Stomach (tissue), 9 donors: Measurements from ENCODE around the gene CA11. TPM values are rescaled to one million over a fixed set of nuclear protein-coding genes. Genes with fewer than 3 reads are reported as not detected.

Experiments used
- DNase-seq, 2 donors: peaks; one replicate each; pipeline versions ENCODE4 v3.0.0 to v3.0.0-alpha.2; 2013 to 2019
- H3K27ac ChIP-seq, 5 donors: fragments of 200-600 bp in 4 of 5; sonication (generic) in 4 of 5; one replicate each; pipeline ENCODE4 v1.5.1; 2013 to 2019; ENCODE audit warnings: mild to moderate bottlenecking in 1 of 5, moderate library complexity in 1 of 5
- H3K27me3 ChIP-seq, 3 donors: fragments of 200-600 bp; sonication (generic); one replicate each; pipeline ENCODE4 v1.5.1; 2017 to 2019; ENCODE audit warnings: mixed run types in 1 of 3
- H3K36me3 ChIP-seq, 4 donors: fragments of 200-600 bp; sonication (generic); 1 replicate in 3 of 4; 2 replicates in 1 of 4; pipeline ENCODE4 v1.5.1; 2016 to 2019
- H3K4me1 ChIP-seq, 4 donors: fragments of 200-600 bp; sonication (generic); one replicate each; pipeline ENCODE4 v1.5.1; 2016 to 2019
- H3K4me3 ChIP-seq, 4 donors: fragments of 200-600 bp; sonication (generic) in 3 of 4; one replicate each; pipeline ENCODE4 v1.5.1; 2016 to 2019; ENCODE audit warnings: mild to moderate bottlenecking in 1 of 4
- H3K9me3 ChIP-seq, 4 donors: fragments of 200-600 bp; sonication (generic); one replicate each; pipeline ENCODE4 v1.5.1; 2016 to 2019
- EP300 ChIP-seq: sonication (generic); formaldehyde crosslinking; IDR thresholded peaks from one replicate; pipeline ENCODE4 v1.6.1; 2017; ENCODE audit warnings: antibody characterized with exemption
- POLR2A ChIP-seq, 4 donors: fragments of 450-650 bp; IDR thresholded peaks; one replicate each; pipeline ENCODE4 v1.6.1; 2016; ENCODE audit warnings: antibody characterized with exemption in 4 of 4, control low read depth in 2 of 4, mild to moderate bottlenecking in 1 of 4, moderate library complexity in 1 of 4
- POLR2AphosphoS5 ChIP-seq, 3 donors: sonication (generic); formaldehyde crosslinking; IDR thresholded peaks; one replicate each; pipeline ENCODE4 v1.6.1; 2016; ENCODE audit warnings: antibody characterized with exemption in 3 of 3
- WGBS, 5 donors: extraction: QIAGEN DNeasy Blood & Tissue Kit in 3 of 5; methylation state at CpG; one replicate each; pipeline versions ENCODE4 v1.1.5 to v1.1.7; 2013 to 2018; 5-methylcytosine and 5-hydroxymethylcytosine counted together
- intact Hi-C: fragments of 100-400 bp; cut with DNase I; formaldehyde crosslinking; loops from one replicate; pipeline ENCODE4 v1.15.1; 2023; ENCODE audit warnings: low total_unique reads
- polyA plus RNA-seq, 3 donors: library from polyadenylated mRNA; stranded (reverse); fragments of 200-250 nt; gene quantifications; one replicate each; pipeline ENCODE4 v1.2.3, GENCODE V29; 2013
- total RNA-seq, 5 donors: library from RNA; depleted of rRNA; stranded (reverse); fragments of >200 nt; gene quantifications; one replicate each; pipeline versions ENCODE4 v1.1.0 to v1.2.3, GENCODE V29; 2014 to 2016
- TF ChIP-seq, protein P1 (sequence below), 7 experiments: fragments of 450-650 bp in 4 of 7; fragments of 200-600 bp in 3 of 7; sonication (generic) in 3 of 7; IDR thresholded peaks; one replicate each; pipeline ENCODE4 v1.5.1; 2016 to 2019; ENCODE audit warnings: antibody characterized with exemption in 7 of 7, control low read depth in 2 of 7, mild to moderate bottlenecking in 1 of 7
- donor health status: healthy with polysubstance abuse.
- donor health status: Bipolar disorder and iron deficiency.
- donor health status: healthy.

CA11 gene
- total and polyA plus RNA-seq, 8 donors: 1.8 to 33.0 (median 15.8) TPM; not detected in 1

GRCh38 chr19:48644355-48644754 is 1.6 kb downstream of the CA11 start:
- DNase-seq: peak in 1 of 2 donors; percentile 39
- 71 to 80% (median 76%) methylated on average over 4 of the region's 4 CpGs for WGBS, 5 donors
- Histone ChIP-seq H3K4me3 (peak overlapping the region; percentile 50 to 65 (median 57)), H3K9me3 (no peaks in the 10 kb centered on the region), H3K27me3 (no peaks in the 10 kb centered on the region), H3K36me3 (no peaks in the 10 kb centered on the region), H3K27ac (peak overlapping the region in 2 of 5 donors; percentile 93 to 95), H3K4me1 (peaks cover 19 to 44% (median 31%) of the 10 kb centered on the region in 4 donors)
- intact Hi-C loops: loop anchor here (10.0 kb wide), 1 partner anchor 100 kb away; the partner anchor contains the start of genes IZUMO1 and RASIP1
- TF ChIP-seq POLR2A (IDR thresholded peaks at IDR 0.05): no peak
- TF ChIP-seq, protein P1, sequence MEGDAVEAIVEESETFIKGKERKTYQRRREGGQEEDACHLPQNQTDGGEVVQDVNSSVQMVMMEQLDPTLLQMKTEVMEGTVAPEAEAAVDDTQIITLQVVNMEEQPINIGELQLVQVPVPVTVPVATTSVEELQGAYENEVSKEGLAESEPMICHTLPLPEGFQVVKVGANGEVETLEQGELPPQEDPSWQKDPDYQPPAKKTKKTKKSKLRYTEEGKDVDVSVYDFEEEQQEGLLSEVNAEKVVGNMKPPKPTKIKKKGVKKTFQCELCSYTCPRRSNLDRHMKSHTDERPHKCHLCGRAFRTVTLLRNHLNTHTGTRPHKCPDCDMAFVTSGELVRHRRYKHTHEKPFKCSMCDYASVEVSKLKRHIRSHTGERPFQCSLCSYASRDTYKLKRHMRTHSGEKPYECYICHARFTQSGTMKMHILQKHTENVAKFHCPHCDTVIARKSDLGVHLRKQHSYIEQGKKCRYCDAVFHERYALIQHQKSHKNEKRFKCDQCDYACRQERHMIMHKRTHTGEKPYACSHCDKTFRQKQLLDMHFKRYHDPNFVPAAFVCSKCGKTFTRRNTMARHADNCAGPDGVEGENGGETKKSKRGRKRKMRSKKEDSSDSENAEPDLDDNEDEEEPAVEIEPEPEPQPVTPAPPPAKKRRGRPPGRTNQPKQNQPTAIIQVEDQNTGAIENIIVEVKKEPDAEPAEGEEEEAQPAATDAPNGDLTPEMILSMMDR (IDR thresholded peaks at IDR 0.05): no peak
- TF ChIP-seq POLR2AphosphoS5 (IDR thresholded peaks at IDR 0.05): no peak
- no peak for TF ChIP-seq EP300

DNA sequence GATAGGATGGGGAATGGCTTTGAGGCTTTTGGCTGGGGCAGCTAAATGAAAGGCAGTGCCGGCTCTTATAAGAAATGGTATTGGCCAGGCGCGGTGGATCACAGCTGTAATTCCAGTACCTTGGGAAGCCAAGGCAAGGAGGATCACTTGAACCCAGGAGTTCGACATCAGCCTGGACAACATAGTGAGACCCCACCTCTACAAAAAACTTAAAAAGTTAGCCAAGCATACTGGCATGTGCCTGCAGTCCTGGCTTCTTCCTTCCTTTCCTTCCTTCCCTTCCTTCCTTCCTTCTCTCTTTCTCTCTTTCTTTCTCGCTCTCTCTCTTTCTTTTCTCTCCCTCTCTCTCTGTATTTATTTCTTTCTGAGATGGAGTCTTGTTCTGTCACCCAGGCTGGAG is 3.1 kb downstream of the CA11 start:
- no peaks in the 10 kb centered on the region for H3K9me3 ChIP-seq
- no peak overlapping the region for H3K4me3 ChIP-seq
- H3K4me1 ChIP-seq: peaks cover 26 to 55% (median 43%) of the 10 kb centered on the region in 4 donors
- no peaks in the 10 kb centered on the region for H3K36me3 ChIP-seq
- H3K27me3 ChIP-seq: no peaks in the 10 kb centered on the region
- intact Hi-C loops: loop anchor here (10.0 kb wide), 1 partner anchor 102 kb away; the partner anchor contains the start of genes IZUMO1 and RASIP1
- DNase-seq: no peak
- TF ChIP-seq POLR2A (IDR thresholded peaks at IDR 0.05) (no peak), POLR2AphosphoS5 (IDR thresholded peaks at IDR 0.05) (no peak), EP300 (no peak)
- TF ChIP-seq, protein P1 (IDR thresholded peaks at IDR 0.05): no peak
- 85 to 100% (median 89%) methylated on average over 5 of the region's 5 CpGs for WGBS, 5 donors
- no peak overlapping the region for H3K27ac ChIP-seq

DNA sequence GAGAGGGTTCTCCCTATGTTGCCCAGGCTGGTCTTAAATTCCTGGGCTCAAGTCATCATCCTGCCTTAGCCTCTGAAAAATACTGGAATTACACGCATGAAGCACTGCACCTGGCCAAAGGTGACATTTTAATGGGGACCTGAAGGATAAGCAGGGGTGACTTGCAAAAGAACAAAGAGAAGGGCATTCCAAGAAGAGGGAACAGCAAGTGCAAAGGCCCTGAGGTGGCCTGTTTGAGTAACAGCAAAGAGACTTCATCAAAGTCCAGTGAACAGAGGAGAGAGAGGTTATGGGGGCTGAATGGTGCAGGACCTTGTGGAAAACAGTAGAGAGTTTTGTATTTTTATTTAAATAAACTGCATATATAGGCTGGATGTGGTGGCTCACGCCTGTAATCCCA is 4.1 kb downstream of the CA11 start:
- Histone ChIP-seq H3K27me3 (no peaks in the 10 kb centered on the region), H3K36me3 (no peaks in the 10 kb centered on the region), H3K4me1 (peaks cover 27 to 58% (median 47%) of the 10 kb centered on the region in 4 donors), H3K27ac (no peak overlapping the region), H3K4me3 (no peak overlapping the region), H3K9me3 (no peaks in the 10 kb centered on the region)
- 94 to 97% (median 96%) methylated on average over 2 of the region's 2 CpGs for WGBS, 5 donors
- intact Hi-C loops: loop anchor here (10.0 kb wide), 1 partner anchor 103 kb away; the partner anchor contains the start of genes IZUMO1 and RASIP1
- no peak for DNase-seq
- TF ChIP-seq POLR2A (IDR thresholded peaks at IDR 0.05) (no peak), EP300 (no peak), POLR2AphosphoS5 (IDR thresholded peaks at IDR 0.05) (no peak)
- TF ChIP-seq, protein P1 (IDR thresholded peaks at IDR 0.05): no peak

DNA sequence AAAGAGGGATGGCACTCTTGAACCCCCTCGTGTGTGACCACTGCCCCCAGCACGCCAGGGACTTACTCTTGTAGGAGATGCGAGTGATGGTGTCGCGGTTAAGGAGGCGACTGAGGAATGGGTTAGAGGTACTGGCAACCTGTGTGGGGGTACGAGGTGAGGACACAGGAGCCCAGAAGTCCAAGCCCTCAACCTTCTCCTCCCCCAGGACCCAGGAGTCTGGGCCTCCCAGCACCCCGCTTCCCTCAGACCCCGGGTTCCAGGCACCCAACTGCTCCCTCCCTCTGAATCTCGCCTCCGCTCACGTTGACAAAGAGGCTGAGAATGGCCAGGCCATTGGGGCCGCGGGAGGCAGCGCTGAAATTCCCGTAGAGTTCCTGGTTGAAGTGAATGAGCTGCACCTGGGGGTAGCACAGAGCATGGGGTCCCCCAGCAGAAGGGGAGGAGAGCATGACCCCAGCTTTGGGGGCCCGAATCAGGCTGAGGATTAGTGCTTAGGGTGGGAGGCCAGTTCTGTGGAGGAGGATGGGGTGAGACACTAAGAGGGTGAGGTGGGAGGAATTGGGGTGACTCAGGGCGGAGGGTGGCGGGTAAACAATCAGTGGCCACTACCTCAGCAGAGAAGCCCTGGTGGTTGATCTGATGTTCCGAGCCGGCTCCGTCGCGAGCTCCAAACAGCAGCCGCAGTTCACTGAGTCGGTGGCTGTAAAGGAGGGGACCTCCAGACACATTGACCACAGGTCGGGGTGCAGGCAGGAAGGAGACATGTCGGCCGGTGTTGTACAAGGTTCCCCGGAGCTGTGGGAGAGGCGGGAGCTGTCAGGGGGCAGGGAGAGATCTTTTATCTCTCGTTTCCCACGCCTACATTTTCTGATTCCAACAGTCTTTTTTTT is 6.3 kb downstream of the CA11 start:
- no peak for TF ChIP-seq POLR2A (IDR thresholded peaks at IDR 0.05)
- no peak for TF ChIP-seq POLR2AphosphoS5 (IDR thresholded peaks at IDR 0.05)
- no peak for TF ChIP-seq EP300
- TF ChIP-seq, protein P1 (IDR thresholded peaks at IDR 0.05): no peak
- no peaks in the 10 kb centered on the region for H3K36me3 ChIP-seq
- no peaks in the 10 kb centered on the region for H3K9me3 ChIP-seq
- no peaks in the 10 kb centered on the region for H3K27me3 ChIP-seq
- intact Hi-C loops: loop anchor here (10.0 kb wide), 1 partner anchor 105 kb away; the partner anchor contains the start of genes IZUMO1 and RASIP1
- H3K27ac ChIP-seq: peak overlapping the region; percentile 21 to 98 (median 93)
- H3K4me3 ChIP-seq: peak overlapping the region in 1 of 4 donors; percentile 4
- H3K4me1 ChIP-seq: peaks cover 35 to 57% (median 47%) of the 10 kb centered on the region in 4 donors
- 53 to 60% (median 57%) methylated on average over 28 to 33 of the region's 33 CpGs for WGBS, 5 donors
- DNase-seq: peak in 1 of 2 donors; percentile 44
